Stimulated activated CD8-positive, alpha-beta memory T cell treated with anti-CD3 and anti-CD28 coated beads, Interleukin-15, amount 100 ng/mL, for 48 hours (primary cell): Measurements from ENCODE around the gene KNSTRN.

Source experiments
- DNase-seq, 2 donors: peaks; one replicate each; pipeline ENCODE4 v3.0.0-alpha.2; 2020; ENCODE audit warnings: low read depth in 2 of 2

KNSTRN gene

DNA sequence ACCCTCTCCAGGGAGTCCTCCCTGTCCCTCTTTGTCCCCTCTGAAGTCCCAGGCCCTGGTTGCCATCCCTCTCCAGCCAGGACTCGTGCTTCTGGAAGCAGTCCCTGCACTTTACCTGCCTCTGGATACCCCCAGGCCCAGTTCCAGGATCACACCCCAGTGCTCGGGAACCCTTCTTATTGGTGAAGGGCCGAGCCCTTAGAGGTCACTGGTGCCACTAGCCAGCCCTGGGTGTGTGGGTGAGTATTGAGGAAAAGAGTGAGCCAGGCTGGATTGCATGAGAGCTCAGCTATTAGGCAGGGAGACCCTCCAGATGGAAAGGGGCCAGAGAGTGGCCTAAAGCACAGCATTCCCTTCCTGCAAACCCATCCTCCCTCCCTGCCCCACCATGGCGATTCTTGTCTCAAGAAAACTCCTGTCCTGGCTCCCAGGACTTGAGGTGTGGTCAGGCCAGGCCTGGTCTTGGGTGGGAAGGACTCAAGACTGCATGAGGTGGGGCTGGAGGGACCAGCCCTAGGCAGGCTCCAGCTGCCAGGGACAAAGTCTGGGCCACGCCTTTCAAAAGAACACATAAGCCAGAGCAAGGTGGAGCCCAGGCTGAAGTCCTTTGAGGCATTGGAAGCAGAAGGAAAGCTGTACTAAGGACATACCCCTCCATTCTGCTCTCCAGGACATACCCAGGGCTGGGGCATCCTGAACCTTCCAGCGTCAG, 36.5 kb upstream of the KNSTRN start:
- no peak for DNase-seq

DNA sequence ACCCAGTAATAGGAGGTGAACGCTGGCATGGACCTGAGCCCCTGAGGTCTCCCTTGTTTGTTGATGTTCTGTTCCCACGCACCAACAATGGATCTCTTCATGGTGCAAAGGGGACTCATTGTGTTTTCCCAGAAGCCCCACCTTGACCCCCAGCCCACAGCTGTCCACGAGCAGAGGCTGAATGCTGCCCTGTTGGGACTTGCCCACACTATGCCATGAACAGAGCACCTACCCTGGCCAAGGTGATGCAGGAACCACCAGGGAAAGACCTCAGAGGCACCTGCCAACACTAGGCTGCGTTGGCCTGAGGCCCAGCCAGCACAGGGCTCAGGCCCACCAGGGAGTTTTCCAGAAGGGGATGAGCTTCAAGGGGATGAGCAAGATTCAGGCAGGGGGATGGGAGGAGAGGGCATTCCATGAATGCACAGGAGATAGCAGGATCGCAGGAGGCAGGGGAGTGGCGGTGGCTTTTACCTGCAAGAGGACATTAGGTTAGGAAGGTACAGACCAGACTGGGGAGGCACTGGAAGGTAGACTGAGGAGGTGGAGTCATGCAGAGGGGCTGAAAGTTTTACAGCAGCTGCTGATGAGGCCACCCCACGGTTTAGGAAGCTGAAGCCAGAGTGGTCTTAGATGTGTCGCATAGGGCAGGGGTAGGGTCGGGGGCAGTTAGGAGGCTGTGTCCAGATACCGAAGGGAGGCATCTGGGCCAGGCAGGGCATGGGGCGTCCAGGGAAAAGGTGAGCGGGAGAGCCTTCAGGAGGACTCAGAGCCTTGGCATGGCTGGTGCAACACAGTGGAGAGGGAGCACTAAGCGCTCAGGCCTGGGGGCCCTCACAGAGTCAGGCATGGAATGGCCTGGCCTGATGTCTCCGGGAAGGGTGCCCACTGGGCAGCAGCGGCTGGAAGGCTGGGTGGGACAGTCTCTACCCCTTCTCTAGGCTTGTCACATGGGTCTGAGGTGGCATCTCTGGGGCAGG, 35.7 kb upstream of the KNSTRN start:
- no peak for DNase-seq

GRCh38 chr15:40347559-40348473, 34.7 kb upstream of the KNSTRN start:
- DNase-seq, result no peak

- no peak for DNase-seq
These were observed 34.0 kb upstream of the KNSTRN start for GRCh38 chr15:40348474-40348870.

DNA sequence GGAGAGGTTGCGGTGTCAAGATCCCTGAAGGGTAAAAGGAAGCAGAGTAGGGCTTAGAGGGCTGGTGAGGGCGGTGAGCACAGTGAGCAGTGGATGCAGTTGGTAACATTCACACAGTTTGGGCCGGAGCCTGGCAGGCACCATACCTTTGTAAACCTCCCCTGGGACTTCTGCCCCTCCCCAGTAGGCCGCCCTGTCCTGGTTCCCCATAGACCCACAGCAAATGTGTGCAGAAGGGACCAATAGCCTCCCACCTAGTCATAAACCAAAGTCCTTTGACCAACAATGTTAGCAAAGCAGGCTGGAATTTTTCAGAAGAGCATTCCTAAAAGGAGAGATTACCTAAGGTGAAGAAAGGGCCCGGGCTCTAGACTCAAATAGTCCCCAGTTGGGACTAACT, 33.4 kb upstream of the KNSTRN start:
- no peak for DNase-seq

DNA sequence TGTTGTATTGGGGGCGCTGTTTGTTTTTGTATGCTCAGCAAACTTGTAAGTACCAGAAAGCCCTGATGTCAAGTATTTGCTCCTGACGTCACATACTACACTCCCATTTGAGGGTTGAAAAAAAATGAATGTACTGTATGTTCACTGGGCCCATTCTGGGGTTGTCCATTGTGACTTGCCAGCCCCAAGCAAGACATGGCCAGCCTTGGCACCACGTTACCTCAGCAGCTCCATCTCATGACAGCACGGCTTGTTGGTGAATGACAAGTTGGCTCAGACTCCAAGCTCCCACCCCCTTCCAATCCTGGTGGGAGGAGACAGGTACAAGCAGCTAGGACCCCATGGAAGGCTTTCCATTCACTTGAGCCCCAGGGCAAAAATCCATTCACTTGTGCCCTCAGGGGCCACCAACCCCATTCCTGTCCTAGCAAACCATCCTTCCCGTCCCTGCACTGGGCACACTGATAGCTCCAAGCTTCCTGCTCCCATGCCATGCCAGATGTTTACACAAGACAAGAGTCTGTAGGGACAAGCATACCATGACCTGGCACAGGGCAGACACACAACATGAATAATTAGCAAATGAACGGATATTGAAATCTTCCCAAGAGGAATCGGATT, 30.1 kb upstream of the KNSTRN start:
- no peak for DNase-seq

- no peak for DNase-seq
These were observed 28.8 kb upstream of the KNSTRN start for GRCh38 chr15:40353697-40354096.

DNA sequence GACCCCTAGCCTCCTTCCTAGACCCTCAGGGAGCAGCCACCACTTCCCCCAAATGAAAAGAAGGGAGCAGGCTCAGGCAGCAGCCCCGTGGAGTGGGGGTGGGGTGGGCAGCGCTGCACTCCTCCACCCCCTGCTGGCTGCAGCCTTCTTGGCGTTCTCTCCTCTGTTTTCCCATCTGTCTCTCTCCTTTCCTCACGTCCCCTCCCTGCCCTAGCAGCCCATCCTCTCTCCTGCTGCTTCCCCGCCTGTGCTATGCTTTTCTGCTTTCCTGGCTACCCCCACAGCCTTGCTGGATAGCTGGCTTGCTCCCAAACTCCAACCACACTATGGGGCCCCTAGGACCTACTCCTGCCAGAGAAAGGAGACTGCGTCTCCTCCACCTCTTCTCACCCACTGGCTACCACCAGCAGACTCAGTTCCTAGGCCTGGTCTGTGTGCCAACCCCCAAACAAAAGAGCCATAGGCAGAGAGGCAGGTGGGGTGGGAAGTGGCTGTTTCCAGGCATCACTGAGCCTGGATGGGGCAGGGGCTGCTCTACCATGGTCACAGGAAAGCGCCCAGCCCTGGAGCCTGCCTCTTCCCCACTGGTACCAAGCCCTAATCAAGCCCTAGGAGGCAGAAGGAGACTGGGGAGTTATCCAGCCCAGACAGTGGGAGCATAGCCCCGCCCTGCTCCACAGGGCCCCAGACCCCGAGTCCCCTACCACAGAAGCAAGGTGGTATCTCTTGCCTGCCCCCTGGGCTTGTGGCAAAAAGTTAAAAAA, 27.9 kb upstream of the KNSTRN start:
- no peak for DNase-seq

DNA sequence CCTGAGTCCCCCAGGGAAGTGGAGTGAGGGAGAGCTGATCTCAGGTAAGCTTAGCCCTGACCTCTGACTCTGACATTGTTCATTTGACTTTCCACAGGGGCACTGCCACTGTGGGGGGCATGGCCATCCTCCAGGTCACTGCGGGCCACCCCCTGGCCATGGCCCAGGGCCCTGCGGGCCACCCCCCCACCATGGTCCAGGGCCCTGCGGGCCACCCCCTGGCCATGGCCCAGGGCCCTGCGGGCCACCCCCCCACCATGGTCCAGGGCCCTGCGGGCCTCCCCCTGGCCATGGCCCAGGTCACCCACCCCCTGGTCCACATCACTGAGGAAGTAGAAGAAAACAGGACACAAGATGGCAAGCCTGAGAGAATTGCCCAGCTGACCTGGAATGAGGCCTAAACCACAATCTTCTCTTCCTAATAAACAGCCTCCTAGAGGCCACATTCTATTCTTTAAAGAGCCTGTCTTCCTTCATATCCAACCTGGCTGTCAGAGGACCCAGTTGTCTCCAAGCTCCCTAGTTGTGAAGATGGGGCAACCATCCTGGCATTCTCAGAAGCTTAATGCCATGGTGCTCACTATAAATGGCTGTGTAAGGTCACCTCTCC, 26.4 kb upstream of the KNSTRN start:
- DNase-seq, result no peak

- no peak for DNase-seq
These were observed 25.3 kb upstream of the KNSTRN start for GRCh38 chr15:40357246-40357645.

DNA sequence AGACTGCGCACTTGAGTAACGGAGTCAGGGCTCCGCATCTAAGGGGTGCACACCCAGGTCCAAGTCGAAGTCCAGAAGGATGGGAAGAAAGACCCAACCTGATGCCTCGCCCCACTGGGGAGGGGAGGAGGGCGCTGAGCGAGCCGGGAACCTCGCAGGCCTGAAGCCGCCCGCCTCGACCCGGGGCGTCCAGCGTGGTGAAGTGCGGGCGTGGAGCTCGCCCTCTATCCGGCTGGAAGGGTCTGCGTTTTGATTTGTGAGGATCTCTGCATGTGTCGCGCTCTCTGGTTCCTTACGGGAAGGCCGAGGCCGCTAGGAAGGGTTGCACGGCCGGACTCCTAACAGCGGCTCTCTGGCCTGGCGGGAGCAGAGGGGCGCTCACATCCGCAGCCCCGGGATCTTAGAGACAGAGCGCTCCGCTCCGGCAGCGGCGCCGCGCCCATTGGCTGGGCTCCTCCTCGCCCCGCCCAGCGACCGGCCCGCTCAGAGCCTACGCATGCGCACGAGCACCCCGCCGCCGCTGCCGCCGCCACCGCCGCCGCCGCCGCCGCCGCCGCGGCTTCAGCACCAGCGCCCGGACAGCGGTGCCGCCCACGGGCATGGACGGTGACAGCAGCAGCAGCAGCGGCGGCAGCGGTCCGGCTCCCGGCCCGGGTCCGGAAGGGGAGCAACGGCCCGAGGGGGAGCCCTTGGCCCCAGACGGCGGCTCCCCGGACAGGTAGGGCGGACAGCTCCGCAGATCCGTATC, 24.6 kb upstream of the KNSTRN start, which contains the start of gene DISP2:
Gene DISP2, plus strand, starts transcription at position 497 of the 748 bp plus-strand sequence. Its CDS starts 103 bp downstream, at position 600.
- DNase-seq, result peak; percentile 77 to 85

DNA sequence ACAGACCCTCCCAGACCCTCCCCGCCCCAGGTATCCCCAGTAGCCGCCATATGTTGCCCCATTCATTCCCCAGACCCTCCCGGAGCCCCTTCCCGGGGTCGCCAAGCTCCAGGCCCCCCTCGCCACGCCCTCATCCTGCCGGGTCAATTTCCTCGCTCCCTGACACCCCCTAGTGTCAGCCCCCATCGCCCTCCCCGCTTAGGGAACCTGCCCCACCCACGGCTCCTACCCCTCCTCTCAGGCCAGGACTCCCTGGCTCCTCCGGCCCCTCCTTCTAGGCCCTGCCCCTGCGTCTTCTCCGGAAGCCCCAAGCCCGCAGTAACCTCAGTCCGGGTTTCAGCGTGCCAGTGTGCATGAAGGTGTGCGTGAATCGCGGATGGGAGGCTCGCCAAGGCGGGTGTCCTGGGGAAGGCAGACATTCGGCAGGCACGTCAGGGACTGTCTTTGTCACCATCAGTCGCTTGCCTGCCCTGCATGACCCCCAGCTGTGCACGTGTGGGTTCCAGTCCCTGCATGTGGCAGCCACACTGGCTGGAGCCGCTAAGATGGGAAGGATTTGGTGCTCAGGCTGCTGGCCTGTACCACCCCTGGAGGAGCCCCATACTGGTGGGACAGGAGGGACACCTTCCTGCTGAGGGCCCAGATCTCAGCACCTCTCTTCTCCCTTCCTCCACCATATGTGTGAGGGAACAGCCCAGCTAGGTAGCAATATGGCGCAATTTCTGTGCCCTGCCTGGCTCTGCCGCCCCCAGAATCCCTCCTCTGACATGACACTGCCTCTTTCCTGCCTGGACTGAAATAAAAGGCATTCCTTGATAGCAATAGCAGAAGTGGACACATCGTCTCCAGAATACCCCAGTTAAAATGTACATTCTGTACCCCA, 23.8 kb upstream of the KNSTRN start:
- no peak for DNase-seq

GRCh38 chr15:40360015-40360414, 22.5 kb upstream of the KNSTRN start:
- no peak for DNase-seq

- no peak for DNase-seq
These were observed 20.9 kb upstream of the KNSTRN start for GRCh38 chr15:40361640-40362039.

GRCh38 chr15:40363611-40364010, 18.9 kb upstream of the KNSTRN start:
- DNase-seq, result no peak

DNA sequence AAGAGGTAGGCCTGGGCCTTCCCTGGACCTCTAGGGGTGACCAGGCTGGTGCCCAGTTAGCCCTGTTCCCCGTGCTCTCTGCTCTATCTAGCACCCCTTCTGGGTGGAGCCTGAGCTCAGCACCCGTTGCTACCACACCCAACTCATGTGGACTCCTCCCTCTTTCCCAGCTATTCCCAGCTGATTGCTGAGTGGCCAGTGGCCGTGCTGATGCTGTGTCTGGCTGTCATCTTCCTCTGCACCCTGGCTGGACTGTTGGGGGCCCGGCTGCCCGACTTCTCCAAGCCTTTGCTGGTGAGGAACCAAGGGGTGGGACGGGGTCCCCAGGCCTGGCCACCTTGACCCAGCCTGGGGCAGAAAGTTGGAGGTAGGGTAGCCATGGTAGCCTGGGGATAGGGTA, 18.3 kb upstream of the KNSTRN start:
- DNase-seq, result no peak

GRCh38 chr15:40365016-40365415, 17.5 kb upstream of the KNSTRN start:
- no peak for DNase-seq
